Hindlimb muscle (tissue), 1 donor: ENCODE data around the gene SERF2. TPM values are rescaled to one million over a fixed set of nuclear protein-coding genes. Genes with fewer than 3 reads are reported as not detected.
A peak's percentile ranks its signal among the peaks of the same experiment; 100 is the strongest.
"Not testable (repeated sequence)": the region's sequence is repeated elsewhere in the genome, so short reads cannot be mapped to it uniquely, and the experiment has no call there.

Source experiments
- DNase-seq: peaks from one replicate; pipeline ENCODE4 v3.0.0-alpha.2; 2013
- polyA plus RNA-seq: library from polyadenylated mRNA; unstranded; fragments of 120-200 nt; gene quantifications from one replicate; pipeline ENCODE4 v1.2.1, GENCODE V29; 2013; ENCODE audit not compliant: insufficient read length

Gene SERF2
- polyA plus RNA-seq, 1 donor: 536 TPM

DNA sequence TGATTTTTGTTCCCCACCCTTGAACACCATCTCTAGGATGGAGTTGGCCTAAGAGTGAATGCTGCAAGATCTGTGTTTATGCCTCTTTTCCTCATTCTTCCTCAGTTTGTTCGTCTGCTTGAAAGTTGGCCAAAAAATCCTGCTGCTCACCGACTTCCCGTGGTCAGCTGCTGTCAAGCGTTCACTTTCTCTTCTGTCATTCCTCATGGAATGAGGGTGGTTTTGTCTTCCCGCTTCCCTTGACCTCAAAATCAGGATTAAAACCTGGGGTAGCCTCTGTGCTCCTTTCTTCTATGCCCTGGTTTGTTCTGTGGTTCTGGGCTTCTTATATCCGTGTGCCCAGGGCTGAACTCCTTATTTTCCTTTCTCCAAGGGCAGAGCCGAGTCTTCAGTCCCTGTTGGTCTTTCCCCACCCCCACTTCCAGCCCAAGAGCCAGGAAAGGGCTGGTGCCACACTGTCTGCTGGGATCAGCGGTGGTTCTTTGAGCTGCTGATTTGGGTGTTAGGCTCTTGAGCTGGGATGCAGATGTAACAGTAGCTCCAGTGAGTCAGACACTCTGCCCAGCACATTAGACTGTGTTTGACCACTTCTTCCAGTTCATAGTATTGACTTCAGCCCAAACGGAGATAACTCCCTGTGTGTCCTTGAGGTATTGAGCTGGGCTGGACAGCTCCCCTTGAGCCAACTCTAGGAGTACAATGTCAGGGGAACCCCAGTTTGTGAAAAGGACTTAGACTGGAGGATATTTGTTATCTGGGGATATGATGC, 2.3 kb downstream of the SERF2 start:
- DNase-seq: no peak

GRCh38 chr15:43795197-43795596, 3.1 kb downstream of the SERF2 start:
- no peak for DNase-seq

GRCh38 chr15:43795997-43796396, 3.9 kb downstream of the SERF2 start:
- no peak for DNase-seq

GRCh38 chr15:43796566-43796965, 4.4 kb downstream of the SERF2 start:
- no peak for DNase-seq

DNA sequence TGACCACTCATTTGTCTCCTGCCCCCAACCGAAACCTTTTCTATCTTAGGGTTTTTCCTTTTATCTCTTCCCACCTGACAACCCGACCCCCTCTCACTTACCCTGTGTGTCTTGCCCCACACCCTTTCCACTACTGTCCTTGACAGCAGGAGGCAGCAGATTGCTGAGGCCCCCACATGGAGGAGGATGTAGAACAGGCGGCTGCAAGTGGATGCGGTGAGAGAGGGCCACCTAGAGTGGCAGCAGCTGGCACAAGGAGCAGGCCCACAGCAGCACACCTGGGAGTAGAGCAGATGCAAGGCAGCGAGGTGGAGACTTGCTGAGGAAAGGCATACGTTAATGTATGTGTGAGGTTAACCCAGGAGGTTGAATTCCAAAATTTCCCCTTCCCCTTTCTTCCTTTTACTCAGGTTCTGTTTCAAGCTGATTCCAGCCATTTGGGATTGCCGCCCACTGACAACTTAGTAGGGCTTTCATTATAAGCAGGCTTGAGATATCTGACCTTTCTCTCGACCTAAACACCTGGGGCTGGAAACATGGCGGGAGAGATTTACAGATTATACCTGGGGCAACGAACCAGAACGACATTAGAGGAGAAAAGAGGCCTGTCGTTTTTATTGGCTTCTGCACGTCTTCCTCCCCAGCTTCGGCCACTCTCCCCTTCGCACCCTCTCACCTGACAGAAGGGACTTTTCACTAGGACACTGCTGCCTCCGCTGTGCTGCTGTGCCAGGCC, 7.3 kb downstream of the SERF2 start:
- DNase-seq: no peak

DNA sequence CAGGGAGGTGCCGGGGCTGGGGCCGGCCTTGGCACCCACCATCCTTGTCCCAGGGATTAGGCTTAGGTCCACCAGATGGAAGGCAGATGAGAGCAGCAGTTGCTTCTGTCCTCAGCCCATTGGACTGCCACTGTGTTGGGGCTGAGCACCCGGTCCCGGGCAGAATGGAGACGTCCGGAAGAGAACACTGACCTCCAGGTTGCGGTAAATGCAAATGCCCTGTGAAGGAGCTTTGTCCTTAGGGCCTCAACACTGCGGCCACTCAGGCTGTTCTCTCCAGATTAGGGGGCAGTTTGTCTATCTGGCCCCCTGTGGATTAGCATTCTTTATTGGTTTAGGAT, 7.8 kb downstream of the SERF2 start, which contains the start of gene SERINC4:
Gene SERINC4, minus strand, starts transcription at position 276 of the 341 bp plus-strand sequence. Its CDS starts 234 bp downstream, at position 42.
- no peak for DNase-seq

GRCh38 chr15:43800286-43801141, 8.4 kb downstream of the SERF2 start, which contains the start of gene HYPK:
HYPK (plus strand) TSS chr15:43800599; CDS start chr15:43800623, 24 bp downstream.
- DNase-seq: peak; percentile 95

DNA sequence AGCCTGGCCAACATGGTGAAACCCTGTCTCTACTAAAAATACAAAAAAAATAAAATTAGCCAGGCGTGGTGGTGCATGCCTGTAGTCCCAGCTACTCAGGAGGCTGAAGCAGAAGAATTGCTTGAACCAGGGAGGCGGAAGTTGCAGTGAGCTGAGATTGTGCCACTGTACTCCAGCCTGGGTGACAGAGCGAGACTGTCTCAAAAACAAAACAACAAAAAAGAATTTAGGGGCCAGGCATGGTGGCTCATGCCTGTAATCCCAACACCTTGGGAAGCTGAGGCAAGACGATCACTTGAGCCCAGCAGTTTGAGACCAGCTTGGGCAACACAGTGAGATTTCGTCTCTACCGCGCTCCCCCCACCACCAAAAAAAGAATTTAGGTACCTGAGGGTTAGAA, 10.6 kb downstream of the SERF2 start:
- DNase-seq: not testable (repeated sequence)

- no peak for DNase-seq
These were observed 16.4 kb downstream of the SERF2 start for GRCh38 chr15:43808435-43808950.

DNA sequence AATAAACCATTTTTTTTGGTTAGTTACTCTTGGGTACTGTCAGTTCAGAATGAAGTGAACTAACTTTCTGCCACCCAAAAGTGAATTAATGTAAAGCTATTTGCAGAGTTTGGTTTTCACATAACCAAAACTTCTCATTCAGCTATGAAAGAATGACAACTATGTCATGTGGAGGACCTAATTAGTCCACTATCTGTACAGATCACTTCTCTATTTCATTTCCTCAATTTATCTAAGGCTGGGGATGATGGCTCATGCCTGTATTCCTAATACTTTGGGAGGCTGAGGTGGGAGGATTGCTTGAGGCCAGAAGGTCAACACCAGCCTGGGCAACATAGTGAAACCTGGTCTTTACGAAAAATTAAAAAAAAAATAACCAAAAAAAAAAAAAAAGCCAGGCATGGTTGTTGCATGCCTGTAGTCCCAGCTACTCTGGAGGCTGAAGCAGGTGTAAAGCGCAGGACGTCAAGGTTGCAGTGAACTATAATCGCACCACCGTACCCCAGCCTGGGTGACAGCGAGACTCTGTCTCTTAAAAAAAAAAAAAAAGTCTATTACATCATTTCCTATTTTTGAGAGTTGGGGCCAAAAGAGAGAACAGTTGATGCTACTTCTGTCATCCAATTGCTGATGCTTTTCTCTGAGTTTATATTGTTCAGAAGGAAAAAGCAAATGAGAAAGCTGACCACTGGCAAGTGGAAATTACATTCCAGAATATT, 17.0 kb downstream of the SERF2 start:
- no peak for DNase-seq

- not testable (repeated sequence) for DNase-seq
These were observed 22.9 kb downstream of the SERF2 start for GRCh38 chr15:43815064-43815463.

DNA sequence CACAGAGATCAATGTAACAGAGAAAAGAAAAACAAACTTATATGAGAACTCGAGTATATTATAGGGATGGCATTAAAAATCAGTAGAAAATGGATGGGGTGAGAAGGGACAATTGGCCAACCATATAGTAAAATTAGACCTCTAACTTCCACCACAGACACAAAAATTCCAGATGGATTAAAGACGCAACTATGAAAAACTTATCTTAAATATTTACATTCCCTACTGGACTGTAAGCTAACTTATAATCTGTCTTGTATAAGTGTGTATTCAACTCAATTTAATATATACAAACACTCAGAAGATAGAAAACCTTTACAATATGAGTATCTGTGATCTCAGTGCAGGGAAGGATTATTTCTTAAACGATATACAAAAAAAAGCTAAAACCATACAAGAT, 29.4 kb downstream of the SERF2 start:
- DNase-seq: no peak

- peak; percentile 95 for DNase-seq
These were observed 32.5 kb downstream of the SERF2 start, which contains the start of gene MFAP1 for GRCh38 chr15:43824302-43825246. MFAP1 (minus strand) TSS chr15:43824690; CDS start chr15:43824569, 121 bp downstream.

- not testable (repeated sequence) for DNase-seq
These were observed 33.2 kb downstream of the SERF2 start for GRCh38 chr15:43825305-43825704.

GRCh38 chr15:43826029-43826507, 33.9 kb downstream of the SERF2 start:
- DNase-seq: no peak

- DNase-seq: peak; percentile 85
These were observed 34.6 kb downstream of the SERF2 start, which contains the start of gene WDR76 for GRCh38 chr15:43826508-43827341. WDR76 (plus strand) TSS chr15:43827002; CDS start chr15:43827033, 31 bp downstream.

DNA sequence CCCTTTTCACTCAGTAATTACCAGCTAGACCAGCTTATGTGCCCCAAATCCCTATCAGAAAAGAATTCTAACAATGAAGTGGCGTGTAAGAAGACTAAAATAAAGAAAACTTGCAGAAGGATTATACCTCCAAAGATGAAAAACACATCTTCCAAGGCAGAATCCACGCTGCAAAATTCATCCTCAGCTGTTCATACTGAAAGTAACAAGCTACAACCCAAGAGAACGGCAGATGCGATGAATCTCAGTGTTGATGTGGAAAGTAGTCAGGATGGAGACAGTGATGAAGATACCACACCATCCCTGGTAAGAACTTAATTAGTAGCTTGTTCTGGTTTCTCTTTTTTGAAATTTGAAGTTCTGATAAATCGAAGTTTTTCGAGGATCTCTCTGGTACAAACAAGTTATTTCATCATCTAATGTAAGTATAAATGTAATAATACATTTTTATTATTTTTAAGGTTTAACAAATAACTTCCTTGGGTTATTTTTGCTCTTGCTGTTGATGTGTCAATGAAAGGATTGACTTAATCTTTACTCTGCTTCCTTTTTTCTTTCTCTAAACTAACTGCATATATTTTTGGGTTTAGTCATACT, 36.0 kb downstream of the SERF2 start:
- peak; percentile 32 for DNase-seq

DNA sequence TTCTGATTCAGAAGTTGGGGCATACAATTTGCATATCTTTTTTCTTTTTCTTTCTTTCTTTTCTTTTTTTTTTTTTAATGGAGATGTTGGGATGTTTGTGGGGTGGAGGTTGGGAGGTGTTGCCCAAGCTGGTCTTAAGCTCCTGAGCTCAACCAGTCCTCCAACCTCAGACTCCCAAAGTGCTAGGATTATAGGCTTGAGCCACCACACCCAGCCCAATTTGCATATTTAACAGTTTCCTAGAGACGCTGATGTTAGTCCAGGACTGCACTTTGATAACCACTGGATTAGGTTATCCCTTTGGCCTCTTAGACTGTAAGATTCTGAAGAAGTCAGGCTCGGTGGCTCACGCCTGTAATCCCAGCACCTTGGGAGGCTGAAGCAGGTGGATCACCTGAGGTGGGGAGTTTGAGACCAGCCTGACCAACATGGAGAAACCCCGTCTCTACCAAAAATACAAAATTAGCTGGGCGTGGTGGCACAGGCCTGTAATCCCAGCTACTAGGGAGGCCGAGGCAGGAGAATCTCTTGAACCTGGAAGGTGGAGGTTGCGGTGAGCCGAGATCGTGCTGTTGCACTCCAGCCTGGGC, 37.9 kb downstream of the SERF2 start:
- DNase-seq: not testable (repeated sequence)
